GM12878 (cell line): ENCODE data around the gene ZSCAN20. TPM values are rescaled to one million over a fixed set of nuclear protein-coding genes. Genes with fewer than 3 reads are reported as not detected.

Source experiments
- ATAC-seq: fragments of 200-7000 bp; cut with Tn5 transposase; 3 replicates; pipeline ENCODE4 v1.9.1; 2020; ENCODE audit warnings: mild to moderate bottlenecking, moderate library complexity
- BruUV-seq: library from RNA; stranded (reverse); fragments of 400-500 nt; replicated peaks from 2 replicates; lab custom pipeline; 2021; lab: Mats Ljungman, UMichigan
- CTCF ChIA-PET: fragments of 300-600 bp; sonication (Branson Sonifier 250); formaldehyde crosslinking; extraction: SDS; loops from one replicate; lab custom pipeline; 2021; ENCODE audit warnings: inconsistent platforms; lab: Yijun Ruan, JAX
- POLR2A ChIA-PET: fragments of 350-600 bp; formaldehyde crosslinking; extraction: SDS; loops from one replicate; lab custom pipeline; 2021; ENCODE audit warnings: inconsistent platforms; lab: Charles Lee
- RAD21 ChIA-PET: fragments of 300-600 bp; sonication (Branson Sonifier 250); formaldehyde crosslinking; loops from one replicate; lab custom pipeline; 2023; ENCODE audit warnings: antibody characterized with exemption; ENCODE audit not compliant: unreplicated experiment; lab: Charles Lee
- SMC1A ChIA-PET: fragments of 300-600 bp; sonication (Branson Sonifier 250); formaldehyde crosslinking; loops from one replicate; lab custom pipeline; 2023; ENCODE audit not compliant: unreplicated experiment, uncharacterized antibody; lab: Charles Lee
- DNase-seq: peaks from one replicate; pipeline ENCODE4 v3.0.0-alpha.2; 2011; ENCODE audit warnings: low read depth, low spot score
- FAIRE-seq: peaks from 3 replicates; lab custom pipeline; 2011; peaks lifted over from hg19 to GRCh38; lab: Jason Lieb, UNC
- H2AFZ ChIP-seq: 2 replicates; pipeline ENCODE4 v1.6.0; 2011; ENCODE audit warnings: low read depth, low read length, control low read depth; ENCODE audit not compliant: control insufficient read depth
- H3K27ac ChIP-seq: 2 replicates; pipeline ENCODE4 v1.5.1; 2011; ENCODE audit warnings: control low read depth; ENCODE audit not compliant: control insufficient read depth, insufficient read depth
- H3K27me3 ChIP-seq, 2 experiments: replicated peaks in 1 of 2; 2 replicates each; pipeline versions ENCODE4 v1.6.0 to v1.6.1; 2011; ENCODE audit warnings: low read length in 1 of 2; ENCODE audit not compliant: control insufficient read depth in 2 of 2, insufficient read depth in 2 of 2
- H3K36me3 ChIP-seq, 2 experiments: 2 replicates each; pipeline ENCODE4 v1.5.1; 2011; ENCODE audit warnings: low read length in 1 of 2; ENCODE audit not compliant: control insufficient read depth in 2 of 2, insufficient read depth in 2 of 2
- H3K4me1 ChIP-seq: 2 replicates; pipeline ENCODE4 v1.6.1; 2011; ENCODE audit warnings: mild to moderate bottlenecking, low read length, moderate library complexity, mixed read lengths; ENCODE audit not compliant: control insufficient read depth, insufficient read depth
- H3K4me2 ChIP-seq: 2 replicates; pipeline ENCODE4 v1.6.0; 2011; ENCODE audit warnings: control low read depth; ENCODE audit not compliant: control insufficient read depth, insufficient read depth
- H3K4me3 ChIP-seq: fragments of 200-600 bp; sonication (generic); 2 replicates; pipeline ENCODE4 v1.5.1; 2016
- H3K79me2 ChIP-seq: 2 replicates; pipeline ENCODE4 v1.6.0; 2011; ENCODE audit warnings: low read length; ENCODE audit not compliant: control insufficient read depth, insufficient read depth
- H3K9ac ChIP-seq: 2 replicates; pipeline ENCODE4 v1.8.0; 2011; ENCODE audit warnings: low read length, control low read depth, mixed read lengths; ENCODE audit not compliant: control insufficient read depth, insufficient read depth
- H3K9me3 ChIP-seq: replicated peaks from 3 replicates; pipeline ENCODE4 v1.5.1; 2011; ENCODE audit warnings: mild to moderate bottlenecking, low read length; ENCODE audit not compliant: control insufficient read depth, insufficient read depth
- H4K20me1 ChIP-seq: 2 replicates; pipeline ENCODE4 v1.6.0; 2011; ENCODE audit not compliant: control insufficient read depth, insufficient read depth
- BCLAF1 ChIP-seq: fragments of 450-650 bp; IDR thresholded peaks from 2 replicates; pipeline ENCODE4 v1.6.1; 2017; ENCODE audit warnings: antibody characterized with exemption, mild to moderate bottlenecking, moderate library complexity
- ELK1 ChIP-seq: IDR thresholded peaks from 2 replicates; pipeline ENCODE4 v1.6.1; 2012; ENCODE audit warnings: low read depth, low read length, improper control_type of control experiment
- GABPA ChIP-seq: IDR thresholded peaks from 2 replicates; pipeline ENCODE4 v1.6.1; 2014; ENCODE audit warnings: antibody characterized with exemption, low read depth, mild to moderate bottlenecking, inconsistent platforms
- MEF2A ChIP-seq: IDR thresholded peaks from 2 replicates; pipeline ENCODE4 v1.6.1; 2011; ENCODE audit warnings: low read depth, mild to moderate bottlenecking, low read length, moderate library complexity; ENCODE audit not compliant: insufficient read depth
- MTA3 ChIP-seq: IDR thresholded peaks from 2 replicates; pipeline ENCODE4 v1.6.1; 2012; ENCODE audit warnings: low read length, inconsistent platforms, borderline replicate concordance
- MXI1 ChIP-seq: fragments of 150-350 bp; IDR thresholded peaks from 2 replicates; pipeline ENCODE4 v1.6.1; 2011; ENCODE audit warnings: low read depth, mild to moderate bottlenecking, inconsistent platforms, low read length, improper control_type of control experiment
- NRF1 ChIP-seq: conservative IDR thresholded peaks from 2 replicates; pipeline ENCODE4 v1.6.1; 2011; ENCODE audit warnings: mild to moderate bottlenecking, low read depth, low read length, improper control_type of control experiment
- POU2F2 ChIP-seq: IDR thresholded peaks from 3 replicates; pipeline ENCODE4 v1.6.1; 2011; ENCODE audit warnings: low read depth, mild to moderate bottlenecking, low read length, borderline replicate concordance
- WGBS: methylation state at CpG from one replicate; pipeline ENCODE4 v1.1.6; 2016; ENCODE audit warnings: low lambda C conversion rate; ENCODE audit not compliant: insufficient replicate concordance, insufficient coverage; ENCODE audit errors: missing lambda C conversion rate; 5-methylcytosine and 5-hydroxymethylcytosine counted together
- in situ Hi-C: fragments of 300-500 bp; cut with MboI; formaldehyde crosslinking; loops from 9 replicates; pipeline ENCODE4 v1.14.3; 2018; ENCODE audit warnings: mixed read lengths
- intact Hi-C: fragments of 100-400 bp; cut with micrococcal nuclease; formaldehyde crosslinking; loops from one replicate; pipeline ENCODE4 v1.14.2; 2022; ENCODE audit not compliant: unreplicated experiment
- polyA plus RNA-seq, 11 experiments: library from polyadenylated mRNA; depleted of rRNA in 4 of 11; unstranded in 6 of 11; stranded (reverse) in 5 of 11; fragments of >200 nt; fragmentation: Nextera tagmentation in 4 of 11; fragmentation: Illumina TruSeq in 1 of 11; extraction: Ambion mirVana in 4 of 11; extraction: Trizol in 1 of 11; gene quantifications; 1 replicate in 1 of 11; 2 replicates in 10 of 11; pipeline versions ENCODE4 v1.2.1 to v1.2.3, GENCODE V29; 2011 to 2016; ENCODE audit warnings: inconsistent platforms in 2 of 11, missing spikeins in 2 of 11, low read depth in 1 of 11
- total RNA-seq, 4 experiments: library from RNA; depleted of rRNA in 3 of 4; stranded (reverse); fragments of >200 nt in 3 of 4; fragmentation: Illumina TruSeq in 1 of 4; extraction: Trizol in 1 of 4; gene quantifications; 2 replicates each; pipeline versions ENCODE4 v1.2.1 to v1.2.3, GENCODE V29; 2013 to 2021
- TF ChIP-seq, protein P1 (sequence below): IDR thresholded peaks from 2 replicates; pipeline ENCODE4 v1.6.1; 2011; ENCODE audit warnings: borderline replicate concordance, low read depth, mild to moderate bottlenecking, moderate library complexity, low read length; ENCODE audit not compliant: insufficient read depth, poor library complexity, severe bottlenecking
- TF ChIP-seq, protein P2 (sequence below): fragments of 450-650 bp; IDR thresholded peaks from 2 replicates; pipeline ENCODE4 v1.6.1; 2018; ENCODE audit warnings: mild to moderate bottlenecking, low read depth, moderate library complexity; ENCODE audit not compliant: partially characterized antibody
- TF ChIP-seq, protein P3 (sequence below): fragments of 450-650 bp; IDR thresholded peaks from 2 replicates; pipeline ENCODE4 v1.6.1; 2018; ENCODE audit warnings: borderline replicate concordance, mild to moderate bottlenecking; ENCODE audit not compliant: partially characterized antibody

Gene ZSCAN20
- total and polyA plus RNA-seq, 10 of the 15 experiments (the other 5 are each of a cell fraction or from before 2014, with no cell fraction given), result 0.35 to 5.1 (median 2.4) TPM

DNA sequence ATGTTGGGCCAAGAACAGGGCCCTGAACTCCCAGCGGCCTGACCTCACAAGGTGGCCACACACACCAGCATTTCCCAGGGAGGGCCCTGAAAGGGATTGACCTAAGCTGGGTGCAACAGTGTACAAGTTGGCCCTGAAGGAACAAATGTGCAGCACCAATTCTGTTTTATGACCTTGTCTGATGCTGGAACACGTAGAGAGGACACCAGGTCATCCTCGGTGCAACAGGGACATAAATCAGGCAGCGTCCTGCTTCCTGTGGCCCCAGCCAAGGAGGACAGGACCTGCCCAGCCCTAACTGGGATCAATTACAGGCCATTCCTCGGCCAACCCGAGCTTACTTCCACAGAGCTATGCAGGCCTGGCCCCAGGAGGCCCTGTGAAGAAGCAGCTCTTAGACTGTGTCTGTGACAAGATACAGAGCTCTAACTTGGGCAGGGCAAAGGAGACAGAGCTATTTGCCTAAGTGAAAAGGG is 28.7 kb upstream of the ZSCAN20 start:
- Histone ChIP-seq H2AFZ (no peak overlapping the region), H3K36me3 (no peaks in the 10 kb centered on the region), H3K4me2 (no peak overlapping the region), H3K9me3 (no peaks in the 10 kb centered on the region; the same call in 1 of the 3 replicates), H3K79me2 (no peaks in the 10 kb centered on the region), H3K4me1 (no peaks in the 10 kb centered on the region; the same call in 1 of the 2 replicates), H3K4me3 (no peak overlapping the region), H4K20me1 (no peaks in the 10 kb centered on the region; the same call in 1 of the 2 replicates), H3K27ac (no peak overlapping the region), H3K27me3 (peaks cover 4 to 5% of the 10 kb centered on the region in 2 experiments; a peak in 3 of 4 replicates), H3K9ac (no peak overlapping the region)
- RAD21 ChIA-PET, result interaction anchor here (0.6 kb wide), 1 partner anchor 23 kb away, joined by 3 read pairs; no protein-coding TSS in a partner anchor
- CTCF ChIA-PET, result interaction anchor here (1.3 to 1.4 kb wide), 2 partner anchors 12 to 14 kb away, joined by 3 read pairs; no protein-coding TSS in a partner anchor
- ATAC-seq (no peak), FAIRE-seq (no peak), DNase-seq (no peak)
- 15% methylated on average over 6 of the region's 6 CpGs for WGBS
- in situ Hi-C loops, result no loop called here
- intact Hi-C loops, result no loop called here
- SMC1A ChIA-PET, result interaction anchor here (1.2 kb wide), 1 partner anchor 16 kb away, joined by 3 read pairs; no protein-coding TSS in a partner anchor
- BruUV-seq, result no TSS peak
- POLR2A ChIA-PET, result interaction anchor here (1.0 kb wide), 1 partner anchor 11 kb away, joined by 3 read pairs; no protein-coding TSS in a partner anchor
- TF ChIP-seq NRF1 (no peak), MTA3 (no peak), MEF2A (no peak), GABPA (no peak), POU2F2 (no peak), MXI1 (no peak), BCLAF1 (no peak), ELK1 (no peak)
- TF ChIP-seq, protein P1, sequence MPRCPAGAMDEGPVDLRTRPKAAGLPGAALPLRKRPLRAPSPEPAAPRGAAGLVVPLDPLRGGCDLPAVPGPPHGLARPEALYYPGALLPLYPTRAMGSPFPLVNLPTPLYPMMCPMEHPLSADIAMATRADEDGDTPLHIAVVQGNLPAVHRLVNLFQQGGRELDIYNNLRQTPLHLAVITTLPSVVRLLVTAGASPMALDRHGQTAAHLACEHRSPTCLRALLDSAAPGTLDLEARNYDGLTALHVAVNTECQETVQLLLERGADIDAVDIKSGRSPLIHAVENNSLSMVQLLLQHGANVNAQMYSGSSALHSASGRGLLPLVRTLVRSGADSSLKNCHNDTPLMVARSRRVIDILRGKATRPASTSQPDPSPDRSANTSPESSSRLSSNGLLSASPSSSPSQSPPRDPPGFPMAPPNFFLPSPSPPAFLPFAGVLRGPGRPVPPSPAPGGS, result no peak
- TF ChIP-seq, protein P2, sequence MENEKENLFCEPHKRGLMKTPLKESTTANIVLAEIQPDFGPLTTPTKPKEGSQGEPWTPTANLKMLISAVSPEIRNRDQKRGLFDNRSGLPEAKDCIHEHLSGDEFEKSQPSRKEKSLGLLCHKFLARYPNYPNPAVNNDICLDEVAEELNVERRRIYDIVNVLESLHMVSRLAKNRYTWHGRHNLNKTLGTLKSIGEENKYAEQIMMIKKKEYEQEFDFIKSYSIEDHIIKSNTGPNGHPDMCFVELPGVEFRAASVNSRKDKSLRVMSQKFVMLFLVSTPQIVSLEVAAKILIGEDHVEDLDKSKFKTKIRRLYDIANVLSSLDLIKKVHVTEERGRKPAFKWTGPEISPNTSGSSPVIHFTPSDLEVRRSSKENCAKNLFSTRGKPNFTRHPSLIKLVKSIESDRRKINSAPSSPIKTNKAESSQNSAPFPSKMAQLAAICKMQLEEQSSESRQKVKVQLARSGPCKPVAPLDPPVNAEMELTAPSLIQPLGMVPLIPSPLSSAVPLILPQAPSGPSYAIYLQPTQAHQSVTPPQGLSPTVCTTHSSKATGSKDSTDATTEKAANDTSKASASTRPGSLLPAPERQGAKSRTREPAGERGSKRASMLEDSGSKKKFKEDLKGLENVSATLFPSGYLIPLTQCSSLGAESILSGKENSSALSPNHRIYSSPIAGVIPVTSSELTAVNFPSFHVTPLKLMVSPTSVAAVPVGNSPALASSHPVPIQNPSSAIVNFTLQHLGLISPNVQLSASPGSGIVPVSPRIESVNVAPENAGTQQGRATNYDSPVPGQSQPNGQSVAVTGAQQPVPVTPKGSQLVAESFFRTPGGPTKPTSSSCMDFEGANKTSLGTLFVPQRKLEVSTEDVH, result no peak
- TF ChIP-seq, protein P3, sequence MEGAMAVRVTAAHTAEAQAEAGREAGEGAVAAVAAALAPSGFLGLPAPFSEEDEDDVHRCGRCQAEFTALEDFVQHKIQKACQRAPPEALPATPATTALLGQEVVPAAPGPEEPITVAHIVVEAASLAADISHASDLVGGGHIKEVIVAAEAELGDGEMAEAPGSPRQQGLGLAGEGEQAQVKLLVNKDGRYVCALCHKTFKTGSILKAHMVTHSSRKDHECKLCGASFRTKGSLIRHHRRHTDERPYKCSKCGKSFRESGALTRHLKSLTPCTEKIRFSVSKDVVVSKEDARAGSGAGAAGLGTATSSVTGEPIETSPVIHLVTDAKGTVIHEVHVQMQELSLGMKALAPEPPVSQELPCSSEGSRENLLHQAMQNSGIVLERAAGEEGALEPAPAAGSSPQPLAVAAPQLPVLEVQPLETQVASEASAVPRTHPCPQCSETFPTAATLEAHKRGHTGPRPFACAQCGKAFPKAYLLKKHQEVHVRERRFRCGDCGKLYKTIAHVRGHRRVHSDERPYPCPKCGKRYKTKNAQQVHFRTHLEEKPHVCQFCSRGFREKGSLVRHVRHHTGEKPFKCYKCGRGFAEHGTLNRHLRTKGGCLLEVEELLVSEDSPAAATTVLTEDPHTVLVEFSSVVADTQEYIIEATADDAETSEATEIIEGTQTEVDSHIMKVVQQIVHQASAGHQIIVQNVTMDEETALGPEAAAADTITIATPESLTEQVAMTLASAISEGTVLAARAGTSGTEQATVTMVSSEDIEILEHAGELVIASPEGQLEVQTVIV, result no peak
